GM18507 (cell line): ENCODE data around the gene GBX2.

ENCODE experiments used
- DNase-seq: peaks from one replicate; pipeline ENCODE4 v3.0.0; 2011; ENCODE audit warnings: low read depth; ENCODE audit not compliant: insufficient read length; ENCODE audit errors: extremely low spot score
- FAIRE-seq: peaks from 2 replicates; lab custom pipeline; 2011; peaks lifted over from hg19 to GRCh38; lab: Jason Lieb, UNC

The GBX2 gene

DNA sequence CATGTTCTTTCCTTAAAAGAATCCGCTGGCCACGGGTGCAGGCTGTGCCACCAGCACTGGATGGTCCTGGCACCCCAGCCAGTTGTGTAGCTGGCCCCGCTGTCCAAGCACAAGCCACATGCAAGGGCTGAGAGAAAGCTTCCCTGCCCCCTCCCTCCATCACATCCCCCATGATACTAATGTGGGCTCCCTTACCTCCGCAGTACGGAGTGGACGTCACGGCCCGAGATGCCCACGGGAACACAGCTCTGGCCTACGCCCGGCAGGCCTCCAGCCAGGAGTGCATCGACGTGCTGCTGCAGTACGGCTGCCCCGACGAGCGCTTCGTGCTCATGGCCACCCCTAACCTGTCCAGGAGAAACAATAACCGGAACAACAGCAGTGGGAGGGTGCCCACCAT, 44.5 kb downstream of the GBX2 start:
- FAIRE-seq (no peak), DNase-seq (no peak)

DNA sequence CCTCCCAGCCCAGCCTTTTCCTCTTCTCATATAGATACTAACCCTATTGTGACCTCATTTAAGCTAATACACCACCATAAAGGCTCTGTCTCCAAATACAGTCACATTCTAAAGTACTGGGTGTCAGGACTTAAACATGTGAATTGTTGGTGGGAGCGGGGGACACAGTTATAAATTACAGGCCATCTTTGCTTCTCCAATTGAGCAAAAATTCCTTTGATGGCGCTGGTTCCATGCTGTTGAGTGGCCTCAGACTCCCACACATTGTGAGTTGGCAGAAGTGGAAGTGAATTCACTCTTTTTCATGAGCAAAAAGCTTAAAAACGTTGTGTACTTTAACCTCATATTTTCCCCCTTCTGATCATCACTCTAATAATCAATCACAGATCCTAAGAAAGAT, 46.0 kb downstream of the GBX2 start:
- no peak for FAIRE-seq
- no peak for DNase-seq

GRCh38 chr2:236121546-236121945, 46.6 kb downstream of the GBX2 start:
- FAIRE-seq (no peak), DNase-seq (no peak)

- FAIRE-seq (no peak), DNase-seq (no peak)
These were observed 47.4 kb downstream of the GBX2 start for GRCh38 chr2:236120829-236121228.

DNA sequence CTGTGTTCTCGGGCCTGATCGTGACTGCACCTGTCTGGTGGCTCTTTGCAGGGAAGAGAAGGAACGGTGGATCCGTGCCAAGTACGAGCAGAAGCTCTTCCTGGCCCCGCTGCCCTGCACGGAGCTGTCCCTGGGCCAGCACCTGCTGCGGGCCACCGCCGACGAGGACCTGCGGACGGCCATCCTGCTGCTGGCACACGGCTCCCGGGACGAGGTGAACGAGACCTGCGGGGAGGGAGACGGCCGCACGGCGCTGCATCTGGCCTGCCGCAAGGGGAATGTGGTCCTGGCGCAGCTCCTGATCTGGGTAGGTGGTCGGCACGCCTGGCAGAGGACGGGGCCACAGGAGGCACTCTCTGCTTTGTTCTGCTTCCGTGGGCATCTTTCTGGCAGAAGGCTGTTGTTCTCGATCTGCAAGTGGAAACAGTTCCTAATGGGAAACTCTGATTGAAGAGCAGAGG, 48.0 kb downstream of the GBX2 start:
- DNase-seq = no peak
- no peak for FAIRE-seq

GRCh38 chr2:236119476-236119875, 48.7 kb downstream of the GBX2 start:
- DNase-seq = no peak
- no peak for FAIRE-seq

GRCh38 chr2:236119003-236119402, 49.2 kb downstream of the GBX2 start:
- FAIRE-seq (no peak), DNase-seq (no peak)

- DNase-seq = no peak
- no peak for FAIRE-seq
These were observed 50.3 kb downstream of the GBX2 start for GRCh38 chr2:236117861-236118269.

- DNase-seq = no peak
- no peak for FAIRE-seq
These were observed 50.8 kb downstream of the GBX2 start for GRCh38 chr2:236117401-236117800.
